Dedifferentiated amniotic fluid mesenchymal stem cell (primary cell): ENCODE data around the gene HDAC4.

ENCODE experiments used
- DNase-seq: peaks from one replicate; pipeline ENCODE4 v3.0.0-alpha.2; 2016; ENCODE audit errors: extremely low spot score

Gene HDAC4

DNA sequence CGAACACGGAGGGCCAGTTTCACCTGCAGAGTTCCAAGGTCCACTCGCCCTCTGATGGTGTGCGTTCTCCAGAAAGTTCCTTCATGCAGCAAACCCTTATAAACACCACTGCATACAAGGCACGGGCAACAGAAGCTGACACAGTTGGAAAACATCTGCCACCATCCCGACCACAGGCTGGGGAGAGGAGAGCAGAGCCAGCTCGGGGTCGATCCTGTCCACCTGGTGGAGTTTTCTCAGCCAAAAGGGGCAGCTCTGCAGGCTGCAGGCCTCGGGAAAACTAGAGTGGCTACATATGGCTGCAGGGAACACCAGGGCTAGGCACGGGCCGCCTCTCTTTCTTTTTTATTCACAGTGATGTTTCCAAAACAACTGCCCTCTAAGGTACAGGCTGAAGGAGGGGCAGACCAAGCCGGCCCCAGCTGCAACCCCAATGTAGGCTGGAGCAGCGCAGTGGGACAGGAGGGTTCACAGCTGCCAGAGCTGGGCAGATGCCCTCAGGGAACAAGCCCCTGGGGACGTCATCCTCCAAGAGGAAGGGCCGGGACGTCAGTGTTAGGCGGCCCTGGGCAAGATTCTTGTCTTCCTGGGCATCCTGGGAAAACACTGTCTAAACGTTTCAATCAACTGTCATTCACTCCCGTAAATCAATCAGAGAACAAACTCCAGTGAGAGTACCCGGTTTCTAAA, 278.3 kb downstream of the HDAC4 start:
- DNase-seq, result no peak

- no peak for DNase-seq
Measured at GRCh38 chr2:239121600-239122012, 279.2 kb downstream of the HDAC4 start.

GRCh38 chr2:239120664-239121063, 280.2 kb downstream of the HDAC4 start:
- DNase-seq, result no peak

DNA sequence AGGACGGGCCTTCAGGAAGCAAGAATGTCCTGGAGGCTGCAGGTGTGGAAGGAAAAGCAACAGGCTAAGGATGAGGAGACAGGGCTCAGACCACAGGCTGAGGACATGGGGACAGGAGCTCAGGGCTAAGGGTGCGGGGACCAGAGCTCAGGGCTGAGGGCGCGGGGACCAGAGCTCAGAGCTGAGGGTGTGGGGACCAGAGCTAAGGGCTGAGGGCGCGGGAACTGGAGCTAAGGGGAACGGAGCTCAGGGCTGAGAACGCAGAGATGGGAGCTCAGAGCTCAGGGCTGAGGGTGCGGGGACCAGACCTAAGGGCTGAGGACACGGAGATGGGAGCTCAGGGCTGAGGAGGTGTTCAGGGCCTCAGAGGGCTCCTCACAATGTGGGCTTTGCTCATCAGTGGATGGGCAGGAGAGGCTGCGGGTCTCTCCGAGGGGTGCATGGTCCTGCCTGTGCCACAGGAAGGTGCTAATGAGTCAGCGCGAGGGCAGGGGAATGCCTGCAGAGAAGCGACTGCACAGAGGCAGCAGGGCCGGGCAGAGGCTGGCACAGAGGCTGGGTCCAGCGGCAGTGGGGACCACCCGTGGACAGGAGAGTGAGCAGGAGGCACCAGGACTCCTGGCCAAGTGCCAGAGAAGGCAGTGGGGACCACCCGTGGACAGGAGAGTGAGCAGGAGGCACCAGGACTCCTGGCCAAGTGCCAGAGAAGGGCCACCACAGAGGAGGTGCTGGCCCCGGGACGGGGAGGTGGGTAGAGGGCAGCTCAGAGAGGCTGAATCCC, 281.3 kb downstream of the HDAC4 start:
- DNase-seq, result no peak

DNA sequence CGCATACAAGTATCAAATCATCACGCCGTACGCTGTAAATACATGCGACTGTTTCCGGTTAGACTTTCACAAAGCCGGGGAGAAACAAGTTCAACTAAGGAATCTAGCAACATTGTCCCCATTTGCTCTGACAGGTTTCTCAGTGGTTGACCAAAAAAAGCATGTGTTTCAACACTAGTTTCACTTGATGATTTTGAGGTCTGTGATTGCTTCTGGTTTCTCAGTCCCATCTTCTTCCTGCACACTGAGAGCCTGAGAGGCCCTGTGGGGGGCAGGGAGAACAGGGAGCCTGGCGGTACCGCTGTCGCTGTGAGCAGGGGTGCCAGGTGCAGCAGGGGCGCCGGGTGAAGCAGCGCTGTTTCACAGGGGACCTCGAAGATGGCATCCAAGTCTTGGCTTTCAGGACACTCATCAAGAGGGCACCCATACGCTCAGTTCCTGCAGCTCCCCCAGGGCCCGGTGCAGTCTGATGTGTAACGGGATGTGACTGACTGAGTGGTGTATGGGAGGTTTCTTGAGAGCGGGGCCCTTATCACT, 282.1 kb downstream of the HDAC4 start:
- no peak for DNase-seq

DNA sequence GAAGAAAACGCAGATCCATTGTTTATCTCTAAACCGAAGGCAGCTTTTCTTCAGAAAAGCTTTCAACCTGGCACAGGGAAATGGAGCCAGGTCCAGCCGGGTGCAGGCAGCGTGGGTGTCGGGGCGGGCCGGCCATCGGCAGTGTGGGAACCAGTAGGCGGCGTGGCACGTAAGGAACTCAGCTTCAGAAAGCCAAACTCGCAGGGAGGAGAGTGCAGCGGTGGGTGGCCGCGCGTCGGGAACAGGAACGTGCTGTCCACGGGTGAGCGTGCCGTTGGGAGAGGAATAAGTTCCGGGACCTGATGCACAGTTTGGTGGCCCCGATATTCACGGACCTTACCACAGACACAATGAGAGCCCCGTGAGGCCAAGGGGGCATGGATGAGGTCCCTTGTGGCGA, 282.6 kb downstream of the HDAC4 start:
- no peak for DNase-seq

DNA sequence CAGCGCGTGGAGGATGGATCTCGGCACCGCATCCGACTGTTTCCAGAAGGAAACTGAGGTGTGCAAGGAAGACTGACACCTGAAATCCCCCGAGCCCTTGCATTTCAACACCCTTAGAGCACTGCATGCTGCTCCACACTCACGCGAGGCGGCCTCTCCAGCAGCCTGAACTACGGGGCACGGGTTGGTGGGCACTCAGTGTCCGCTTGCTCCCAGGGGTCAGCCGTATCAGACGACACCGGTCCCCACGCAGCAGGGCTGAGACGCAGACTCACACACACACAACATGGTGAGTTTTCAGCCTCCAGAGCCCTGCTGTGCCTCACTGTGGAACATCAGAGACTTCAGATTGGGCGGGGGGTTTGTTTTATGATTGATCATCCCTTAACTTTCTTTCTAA, 283.0 kb downstream of the HDAC4 start:
- DNase-seq, result no peak

- DNase-seq, result no peak
Measured at GRCh38 chr2:239116456-239117246, 284.2 kb downstream of the HDAC4 start.

DNA sequence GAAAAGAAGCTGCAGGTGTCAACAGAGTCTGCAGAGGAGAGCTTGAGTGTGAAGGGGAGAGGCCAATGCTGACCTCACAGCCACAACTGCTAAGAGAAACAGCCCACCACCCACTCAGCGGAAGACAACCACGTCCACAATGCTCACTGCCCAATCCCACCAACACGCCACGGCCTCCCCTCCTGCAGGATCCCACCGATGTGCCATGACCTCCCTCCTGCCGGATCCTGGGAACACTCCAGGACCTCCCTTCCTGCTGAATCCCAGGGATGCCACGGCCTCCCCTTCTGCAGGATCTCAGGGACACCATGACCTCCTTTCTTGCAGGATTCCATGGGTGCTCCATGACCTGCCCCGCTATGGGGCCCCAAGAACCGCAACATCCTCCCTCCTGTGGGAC, 285.2 kb downstream of the HDAC4 start:
- DNase-seq, result no peak

DNA sequence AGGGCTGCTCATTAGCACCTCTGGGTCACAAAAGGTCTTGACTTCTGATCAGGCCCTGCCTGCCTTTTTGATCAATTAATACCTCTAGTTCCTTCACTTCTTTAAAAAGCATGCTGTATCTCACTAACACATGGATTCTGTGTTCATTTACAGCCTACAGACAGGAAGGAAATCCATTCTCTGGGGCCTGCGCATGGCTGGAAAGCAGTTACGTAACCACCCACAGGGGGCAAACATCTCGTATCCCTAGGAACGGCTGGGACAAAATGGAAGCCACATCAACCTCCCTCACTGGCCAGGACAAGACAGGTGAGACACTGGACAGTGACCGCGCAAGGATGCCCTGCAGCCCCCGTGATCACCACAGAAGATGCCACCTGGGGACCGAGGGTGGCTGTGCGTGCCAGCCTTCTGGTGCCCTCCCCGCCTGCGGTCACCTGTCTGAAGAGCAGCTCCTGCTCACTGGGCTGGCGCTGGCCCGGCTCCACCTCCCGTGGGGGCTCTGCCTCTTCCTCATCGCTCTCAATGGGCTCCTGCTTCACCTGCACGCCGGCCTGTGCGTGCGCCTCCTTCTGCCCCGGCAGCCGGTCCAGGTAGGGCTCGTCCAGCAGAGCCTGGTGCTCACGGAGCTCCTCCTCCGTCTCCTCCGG, 286.1 kb downstream of the HDAC4 start:
- no peak for DNase-seq

- no peak for DNase-seq
Measured at GRCh38 chr2:239114119-239114581, 286.7 kb downstream of the HDAC4 start.

GRCh38 chr2:239113615-239114014, 287.2 kb downstream of the HDAC4 start:
- no peak for DNase-seq

DNA sequence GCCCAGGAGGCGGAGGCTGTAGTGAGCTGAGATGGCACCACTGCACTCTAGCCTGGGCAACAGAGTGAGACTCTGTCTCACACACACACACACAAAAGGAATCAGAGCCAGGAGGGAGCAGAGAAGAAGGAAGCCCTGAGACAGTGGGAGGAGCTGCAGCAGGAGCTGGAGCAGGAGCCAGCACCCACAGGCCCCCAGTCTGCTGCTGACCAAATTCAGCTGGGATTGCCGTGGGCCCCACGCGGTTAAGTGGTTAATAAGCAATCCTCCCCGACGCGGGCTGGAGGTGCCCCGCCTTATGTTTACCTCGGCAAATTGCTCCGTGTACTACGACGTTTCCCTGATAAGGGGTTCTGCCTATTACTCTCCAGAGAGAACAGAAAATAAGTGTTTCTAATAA, 287.6 kb downstream of the HDAC4 start:
- DNase-seq, result no peak

GRCh38 chr2:239112127-239112774, 288.6 kb downstream of the HDAC4 start:
- DNase-seq, result no peak

DNA sequence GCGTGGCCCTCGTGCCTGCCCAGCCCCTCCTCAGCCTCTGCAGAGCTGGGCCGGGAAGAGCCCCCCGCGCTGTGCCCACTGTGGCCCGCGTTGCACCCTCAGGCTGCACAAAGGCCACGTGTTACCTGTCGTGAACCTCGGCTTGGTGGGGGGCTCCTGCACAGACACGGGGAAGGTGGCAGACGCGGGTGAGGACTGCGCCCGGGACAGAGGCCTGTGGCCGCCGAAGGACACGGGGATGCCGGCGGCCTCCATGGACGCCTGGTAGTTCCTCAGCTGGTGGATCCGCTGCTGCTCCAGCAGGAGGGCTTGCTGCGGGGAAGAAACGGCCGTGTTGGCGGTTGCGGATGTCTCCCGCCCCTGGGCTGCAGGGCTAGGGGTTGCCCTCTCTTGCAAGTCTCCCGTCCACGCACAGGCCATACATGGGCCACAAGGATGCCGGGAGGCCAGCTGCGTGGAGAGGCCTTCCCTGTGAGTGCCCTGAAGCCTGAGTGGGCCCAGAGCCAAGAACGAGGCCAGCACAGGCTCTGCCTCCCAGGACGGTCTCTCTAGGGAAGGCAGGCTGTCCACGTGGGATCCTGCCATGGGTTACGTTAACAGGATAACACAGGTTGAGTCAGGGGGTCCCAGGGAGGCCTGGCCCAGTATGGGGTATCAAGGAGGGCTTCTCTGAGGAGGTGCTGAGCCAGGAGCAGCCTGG, 289.3 kb downstream of the HDAC4 start:
- no peak for DNase-seq

DNA sequence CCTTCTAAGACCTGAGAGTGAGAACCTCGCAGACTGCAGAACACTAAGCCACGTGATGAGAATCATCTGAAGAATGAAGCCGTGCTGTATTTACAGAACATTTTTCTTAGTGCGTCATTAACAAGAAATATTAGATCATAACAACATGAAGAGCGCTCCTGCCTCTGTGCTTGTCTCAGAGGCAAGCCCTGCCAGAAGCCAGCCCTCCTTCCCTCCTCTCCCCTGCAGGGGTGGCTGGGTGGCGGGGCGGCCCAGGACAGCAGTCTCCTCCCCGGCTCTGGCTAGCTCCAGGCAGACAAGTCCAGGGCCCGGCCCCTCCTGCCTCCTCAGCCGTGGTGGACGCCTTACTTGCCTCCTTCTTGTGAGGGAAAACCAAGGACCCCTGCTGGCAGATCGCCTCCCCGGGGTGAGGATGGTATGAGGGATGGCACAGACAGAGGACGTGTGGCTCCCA, 290.2 kb downstream of the HDAC4 start:
- DNase-seq, result no peak

DNA sequence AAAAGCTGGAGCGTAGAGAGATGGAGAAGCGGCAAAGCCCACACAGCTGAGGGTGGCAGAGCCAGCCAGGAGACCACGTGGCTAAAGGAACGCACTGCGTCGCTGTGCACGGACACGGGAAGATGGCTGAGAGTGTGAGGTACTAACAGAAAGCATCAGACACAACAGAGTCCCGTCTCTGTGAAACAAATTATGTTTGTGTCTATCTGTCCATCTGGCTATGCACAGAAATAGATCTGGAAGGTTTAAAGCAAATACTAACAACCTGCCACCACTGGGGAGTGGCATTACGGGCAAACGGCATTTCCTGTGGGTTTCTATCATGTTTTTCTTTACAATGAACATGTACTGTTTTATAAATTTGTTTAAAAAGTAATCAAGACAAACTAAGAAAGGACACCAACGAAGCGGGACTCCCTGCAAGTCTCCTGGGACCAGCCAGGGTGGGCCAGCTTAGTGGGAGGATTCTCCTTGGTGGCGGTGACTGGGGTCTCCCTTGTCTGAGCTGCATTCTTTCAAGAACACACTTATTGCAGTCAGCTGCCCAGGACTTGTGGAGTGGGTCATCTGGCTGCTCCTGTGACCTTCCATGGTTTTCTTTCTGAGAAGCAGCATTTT, 290.8 kb downstream of the HDAC4 start:
- DNase-seq, result no peak

GRCh38 chr2:239109041-239109927, 291.5 kb downstream of the HDAC4 start:
- DNase-seq, result no peak

- DNase-seq, result no peak
Measured at GRCh38 chr2:239108459-239108858, 292.4 kb downstream of the HDAC4 start.
